Stimulated activated CD4-positive, alpha-beta T cell treated with anti-CD3 and anti-CD28 coated beads, Interleukin-1b, Interleukin-23, amount 100 ng/mL, for 24 hours (primary cell): ENCODE measurements around the gene LSM4.
A peak's percentile ranks its signal among the peaks of the same experiment; 100 is the strongest.

Experiments used
- DNase-seq, 4 experiments: peaks; one replicate each; pipeline ENCODE4 v3.0.0-alpha.2; 2020; ENCODE audit warnings: low read depth in 4 of 4, low spot score in 1 of 4

Gene LSM4

DNA sequence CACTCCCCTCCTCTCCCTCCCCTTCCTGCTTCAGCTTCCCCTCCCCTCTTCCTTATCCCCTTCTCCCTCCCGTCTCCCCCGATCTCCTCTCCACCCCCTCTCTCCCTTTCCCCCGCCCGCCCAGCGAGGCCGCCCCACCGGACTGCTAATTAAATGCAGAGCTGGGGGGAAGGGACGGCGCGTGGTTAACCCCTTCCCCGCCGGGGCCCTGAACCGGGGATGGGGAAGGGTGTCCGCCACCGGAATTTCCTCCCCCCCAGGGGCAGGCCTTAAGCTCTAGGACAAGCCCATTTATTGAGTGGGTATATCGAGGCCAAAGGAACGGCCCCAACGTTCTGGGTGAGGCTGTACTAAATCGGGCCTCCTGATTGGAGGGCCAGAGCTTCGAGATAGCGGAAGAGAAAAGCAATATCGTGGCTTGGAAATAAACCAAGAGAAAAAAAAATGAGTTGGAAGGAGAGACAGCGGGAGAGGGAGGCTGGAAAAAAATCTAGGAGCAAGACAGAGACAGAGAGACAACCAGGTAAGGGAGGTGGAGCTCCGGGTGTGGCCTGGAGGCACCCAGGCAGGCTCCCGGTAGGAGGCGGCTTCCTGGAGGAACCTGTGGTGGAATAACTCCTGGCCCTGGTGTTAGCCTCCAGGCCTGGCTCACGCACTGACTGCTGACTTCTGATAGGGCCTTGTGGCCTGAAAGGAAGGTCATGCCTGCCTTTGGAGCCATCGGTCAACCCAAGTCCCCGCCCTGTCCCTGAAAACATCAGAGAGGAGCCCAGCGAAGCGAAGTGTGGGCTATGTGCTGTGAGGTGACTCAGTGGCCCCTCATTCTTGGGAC, 29.9 kb downstream of the LSM4 start:
- DNase-seq = peak in 1 of 4 experiments; percentile 55

DNA sequence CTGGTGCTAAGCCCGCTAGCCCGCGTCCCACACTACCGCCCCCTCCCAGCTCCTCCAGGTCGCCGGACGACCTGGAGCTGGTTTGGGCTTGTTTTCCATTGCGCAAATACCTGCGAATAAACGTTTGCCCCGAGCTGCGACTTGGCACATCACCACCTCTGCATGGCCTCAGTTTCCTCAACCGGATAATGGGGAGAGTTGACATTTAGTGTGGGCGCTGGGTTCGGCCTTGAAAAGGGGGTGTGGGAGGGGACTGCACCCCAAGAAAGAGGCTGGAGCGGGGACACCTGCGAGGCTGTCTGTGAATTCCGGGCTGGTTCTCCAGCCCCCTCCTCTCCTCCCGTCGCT, 30.4 kb downstream of the LSM4 start:
- no peak for DNase-seq

DNA sequence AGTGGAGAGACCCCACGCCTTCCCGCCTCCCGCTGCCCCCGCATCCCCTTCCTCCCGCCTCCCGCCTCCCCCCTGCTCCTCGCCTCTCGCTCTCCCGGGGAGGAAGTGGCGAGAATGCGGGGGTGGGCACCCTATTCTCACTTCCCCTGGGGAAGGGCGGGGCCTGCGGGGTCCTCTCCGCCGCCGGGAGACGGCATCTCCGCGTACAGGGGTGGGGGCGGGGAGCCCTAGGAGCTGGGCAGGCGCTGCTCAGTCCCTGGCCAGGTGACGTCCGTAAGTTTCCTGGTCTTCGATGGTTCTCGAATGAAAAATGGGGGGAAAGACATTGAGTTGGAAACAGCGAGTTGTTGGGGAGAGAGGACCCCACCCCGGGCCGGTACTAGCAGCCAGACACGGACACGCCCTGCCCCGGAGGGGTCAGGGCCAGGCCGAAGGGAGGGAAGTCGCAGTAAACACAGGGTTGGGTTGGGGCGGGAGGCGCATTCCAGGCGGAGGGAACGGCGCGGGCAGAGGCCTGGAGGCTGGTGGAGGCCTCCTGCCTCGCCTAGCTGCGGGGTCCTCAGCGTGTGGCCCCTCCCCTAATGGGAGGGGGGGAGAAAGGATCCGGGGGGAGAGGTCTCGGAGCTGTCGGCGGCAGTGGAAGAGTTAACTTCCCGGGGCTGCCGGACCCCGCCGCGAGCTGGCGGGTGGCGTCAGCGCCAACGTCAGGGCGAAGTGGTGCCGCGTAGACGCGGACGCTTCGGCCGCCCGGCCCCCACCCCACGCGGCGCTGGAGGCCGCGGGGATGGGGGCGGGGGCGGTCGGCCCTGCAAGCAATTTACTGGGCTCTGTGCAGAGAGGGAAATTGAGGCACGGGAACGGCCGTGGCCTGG, 31.1 kb downstream of the LSM4 start:
- peak in 1 of 4 experiments; percentile 91 for DNase-seq

DNA sequence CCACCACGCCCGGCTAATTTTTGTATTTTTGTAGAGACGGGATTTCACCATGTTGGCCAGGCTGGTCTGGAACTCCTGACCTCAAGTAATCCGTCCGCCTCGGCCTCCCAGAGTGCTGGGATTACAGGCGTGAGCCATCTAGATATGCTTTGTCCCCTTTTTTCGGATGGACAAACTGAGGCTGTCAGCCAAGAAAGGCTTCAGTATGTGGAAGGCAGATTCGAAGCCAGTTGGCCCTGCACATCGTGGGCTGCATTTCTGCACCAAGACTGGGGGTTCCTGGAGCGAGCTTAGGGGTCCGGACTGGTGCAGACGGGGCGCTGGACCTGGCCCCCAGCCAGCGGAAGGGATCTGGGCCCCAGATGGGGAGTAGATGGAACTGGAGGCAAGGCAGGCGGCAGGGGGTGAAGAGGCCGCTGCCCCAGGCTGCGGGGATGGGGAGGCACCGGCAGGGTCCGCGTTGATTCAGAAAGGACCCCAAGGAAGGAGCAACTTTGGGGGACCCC, 31.8 kb downstream of the LSM4 start:
- DNase-seq = no peak

DNA sequence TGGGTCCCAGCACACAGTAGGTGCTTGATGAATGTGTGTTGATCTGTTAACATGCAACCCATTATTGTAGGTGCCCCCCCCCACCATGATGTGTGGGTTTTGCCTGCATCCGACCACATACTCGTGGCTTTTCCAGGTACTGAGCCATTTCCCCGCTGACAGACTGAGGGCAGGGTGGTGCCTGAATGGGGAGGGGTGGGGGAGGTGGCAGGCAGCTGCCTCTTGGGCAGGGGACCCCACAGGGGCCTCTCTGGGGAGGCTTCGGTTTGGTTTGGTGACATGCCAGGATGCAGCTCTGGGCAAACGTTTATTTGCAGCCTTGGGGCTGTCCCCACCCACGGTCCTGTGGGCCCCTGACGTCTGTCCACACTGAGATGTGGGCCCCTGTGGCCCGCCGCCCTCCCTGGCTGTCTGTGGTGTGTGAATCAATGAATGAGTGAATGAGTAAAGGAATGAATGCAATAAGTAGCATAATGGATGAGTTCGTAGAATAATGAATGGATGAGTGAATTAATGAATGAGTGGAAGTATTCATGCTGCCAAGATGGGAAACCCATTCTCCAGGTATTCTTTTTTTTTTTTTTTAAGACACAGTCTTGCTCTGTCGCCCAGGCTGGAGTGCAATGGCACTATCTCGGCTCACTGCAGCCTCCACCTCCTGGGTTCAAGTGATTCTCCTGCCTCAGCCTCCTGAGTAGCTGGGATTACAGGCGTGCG, 32.4 kb downstream of the LSM4 start:
- DNase-seq = peak; percentile 63 to 92 (median 70)

DNA sequence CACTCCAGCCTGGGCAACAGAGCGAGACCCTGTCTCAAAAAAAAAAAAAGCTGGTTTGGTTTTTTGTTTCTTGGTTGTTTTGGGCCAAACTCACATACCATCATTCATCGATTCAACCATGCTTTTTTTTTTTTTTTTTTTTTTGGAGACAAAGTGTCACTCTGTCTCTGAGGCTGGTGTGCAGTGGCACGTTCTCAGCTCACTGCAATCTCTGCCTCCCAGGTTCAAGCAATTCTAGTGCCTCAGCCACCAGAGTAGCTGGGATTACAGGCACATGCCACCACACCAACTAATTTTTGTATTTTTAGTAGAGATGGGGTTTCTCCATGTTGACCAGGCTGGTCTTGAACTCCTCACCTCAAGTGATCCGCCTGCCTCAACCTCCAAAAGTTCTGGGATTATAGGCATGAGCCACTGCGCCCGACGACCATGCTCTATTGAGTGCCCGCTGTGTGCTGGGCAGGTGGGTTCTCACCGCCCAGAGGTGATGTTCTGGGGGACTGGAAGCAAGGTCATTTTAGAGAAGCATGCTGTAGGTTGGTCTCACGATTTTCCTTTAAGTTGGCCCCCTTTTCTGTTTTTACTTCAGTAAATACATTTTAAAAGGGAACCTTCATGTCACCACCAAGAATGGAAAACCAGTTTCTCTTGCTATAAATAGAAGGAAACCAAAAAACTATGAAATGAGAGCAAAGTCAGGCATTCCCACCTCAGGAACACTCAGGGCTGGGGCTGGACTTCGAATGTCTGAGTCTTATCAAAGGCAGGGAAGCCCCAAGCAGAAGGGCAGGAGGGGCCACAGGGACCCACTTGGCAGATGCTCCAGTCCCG, 33.2 kb downstream of the LSM4 start:
- no peak for DNase-seq

DNA sequence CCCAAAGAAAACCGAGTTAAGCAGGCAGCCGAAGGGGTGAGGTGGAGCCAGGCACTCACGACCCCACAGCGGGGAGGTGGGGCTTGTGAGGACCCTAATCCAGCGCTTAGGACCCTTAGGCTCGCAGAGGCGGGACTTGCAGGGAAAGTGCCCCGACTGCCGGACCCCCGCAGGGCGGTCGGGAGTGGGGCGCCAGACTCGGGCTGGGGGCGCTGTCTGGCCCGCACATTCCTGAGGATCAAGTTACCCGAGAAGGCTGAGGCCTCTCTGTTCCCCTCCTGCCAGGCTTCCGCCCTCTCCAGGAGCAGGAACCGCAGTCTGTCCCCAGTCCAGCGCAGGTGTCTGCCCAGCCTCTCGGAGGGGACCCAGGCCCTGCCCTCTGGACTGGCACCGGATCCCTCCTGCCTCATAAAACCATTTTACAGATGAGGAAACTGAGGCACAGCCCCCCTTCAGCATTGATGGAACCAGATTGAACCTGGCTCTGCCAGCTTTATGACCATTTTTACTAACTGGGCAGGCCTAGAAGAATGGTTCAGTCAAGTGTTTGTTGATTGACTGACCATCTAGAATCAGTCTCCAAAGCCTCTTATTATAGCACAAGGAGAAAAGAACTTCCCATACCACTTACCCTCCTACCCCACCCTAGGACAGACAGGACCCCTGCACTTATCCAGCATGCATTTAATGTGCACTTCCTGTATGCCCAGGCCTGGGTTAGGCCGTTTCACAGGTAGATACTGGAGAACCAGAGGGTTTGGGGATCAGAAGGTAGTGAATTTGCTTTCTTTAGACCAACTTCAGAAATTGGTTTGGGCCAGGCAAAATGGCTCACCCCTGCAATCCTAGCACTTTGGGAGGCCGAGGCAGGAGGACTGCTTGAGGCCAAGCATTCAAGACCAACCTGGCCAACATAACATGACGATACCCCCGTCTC, 34.8 kb downstream of the LSM4 start:
- DNase-seq = no peak

DNA sequence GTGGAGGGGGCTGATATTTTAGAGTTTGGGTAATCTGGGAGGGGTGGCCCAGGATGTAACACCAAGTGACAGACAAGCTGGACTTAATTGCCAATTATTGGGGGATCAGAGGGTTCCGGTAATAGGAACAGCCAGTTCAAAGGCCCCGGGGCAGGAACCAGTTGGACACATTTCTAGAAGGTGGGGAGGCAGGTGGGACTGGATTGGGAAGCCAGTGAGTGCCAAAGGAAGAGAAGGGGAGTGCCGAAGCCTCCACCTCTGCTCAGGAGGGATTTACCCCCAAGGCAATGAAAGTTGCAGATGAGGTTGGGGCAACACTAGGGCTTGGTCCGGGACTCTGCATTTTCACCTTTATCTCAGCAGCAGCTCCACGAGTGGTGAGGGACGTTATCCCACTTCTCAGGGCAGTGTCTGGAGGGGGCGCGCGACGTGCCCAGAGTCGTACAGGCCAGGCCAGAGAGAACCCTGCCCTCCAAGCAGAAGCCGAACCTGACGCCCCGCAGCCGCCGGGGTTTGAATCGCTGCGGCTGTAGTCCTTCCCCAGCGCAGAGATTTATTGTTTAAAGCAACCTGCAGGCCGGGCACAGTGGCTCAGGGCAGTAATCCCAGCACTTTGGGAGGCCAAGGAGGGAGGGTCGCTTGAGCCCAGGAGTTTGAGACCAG, 35.8 kb downstream of the LSM4 start:
- DNase-seq = no peak

DNA sequence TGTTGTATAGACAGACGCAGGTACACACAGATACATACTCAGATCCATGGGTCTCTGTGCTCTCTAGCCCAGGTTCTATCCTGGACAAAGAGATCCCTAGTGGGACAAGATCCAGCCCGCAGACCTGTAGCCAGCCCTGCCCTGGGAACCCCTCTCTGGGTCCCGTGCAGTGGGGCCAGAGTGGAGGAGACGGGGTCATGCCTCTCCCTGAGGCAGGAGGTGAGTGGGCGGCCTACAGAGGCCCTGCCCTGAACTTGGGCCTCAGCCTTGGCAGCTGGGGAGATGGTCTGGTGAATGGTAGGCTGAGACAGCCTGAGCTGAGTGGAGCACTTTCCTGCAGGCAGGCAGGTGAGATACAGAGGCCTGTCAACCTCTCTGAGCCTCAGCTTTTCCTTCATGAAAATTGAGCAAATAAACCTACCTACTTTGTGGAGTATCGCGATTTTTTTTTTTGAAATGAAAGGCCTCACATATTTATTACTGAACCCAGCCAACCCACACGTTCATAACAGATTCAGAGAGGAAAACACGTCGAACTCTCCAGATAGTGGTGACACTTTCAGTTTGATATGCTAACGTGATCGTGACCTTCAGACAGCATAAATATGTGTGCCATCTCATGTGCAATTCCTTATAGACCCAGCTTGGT, 38.0 kb downstream of the LSM4 start:
- no peak for DNase-seq

DNA sequence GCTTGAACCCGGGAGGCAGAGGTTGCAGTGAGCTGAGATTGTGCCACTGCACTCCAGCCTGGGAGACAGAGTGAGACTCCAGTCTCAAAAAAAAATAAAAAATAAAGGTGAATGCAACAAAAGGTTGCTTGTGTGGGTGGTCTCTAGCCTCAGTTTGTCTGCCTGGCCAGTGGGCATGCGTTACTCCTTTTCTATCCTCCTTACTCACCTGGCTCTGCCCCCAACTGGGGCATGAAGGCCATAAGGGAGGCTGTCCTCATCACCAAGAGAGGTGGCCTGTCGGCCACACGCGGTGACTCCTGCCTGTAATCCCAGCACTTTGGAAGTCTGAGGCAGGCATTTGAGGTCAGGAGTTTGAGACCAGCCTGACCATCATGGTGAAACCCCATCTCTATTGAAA, 39.5 kb downstream of the LSM4 start:
- DNase-seq = no peak

DNA sequence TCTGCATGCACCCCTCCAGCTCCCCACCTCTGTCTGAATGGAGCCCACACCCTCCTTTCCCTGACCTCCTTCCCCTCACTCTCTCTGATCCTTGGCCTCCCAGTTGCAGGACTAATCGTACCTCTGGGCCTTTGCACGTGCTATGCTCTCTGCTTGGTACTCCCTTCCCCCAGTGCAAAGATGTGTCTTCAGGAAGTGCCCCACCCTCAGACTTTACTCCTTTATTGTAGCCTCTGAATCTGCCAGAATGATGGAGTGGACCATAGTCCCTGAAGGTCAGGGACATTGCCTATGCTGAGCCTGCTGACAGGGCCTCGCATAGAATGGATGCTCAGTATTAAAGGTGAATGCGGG, 40.1 kb downstream of the LSM4 start:
- DNase-seq = no peak

DNA sequence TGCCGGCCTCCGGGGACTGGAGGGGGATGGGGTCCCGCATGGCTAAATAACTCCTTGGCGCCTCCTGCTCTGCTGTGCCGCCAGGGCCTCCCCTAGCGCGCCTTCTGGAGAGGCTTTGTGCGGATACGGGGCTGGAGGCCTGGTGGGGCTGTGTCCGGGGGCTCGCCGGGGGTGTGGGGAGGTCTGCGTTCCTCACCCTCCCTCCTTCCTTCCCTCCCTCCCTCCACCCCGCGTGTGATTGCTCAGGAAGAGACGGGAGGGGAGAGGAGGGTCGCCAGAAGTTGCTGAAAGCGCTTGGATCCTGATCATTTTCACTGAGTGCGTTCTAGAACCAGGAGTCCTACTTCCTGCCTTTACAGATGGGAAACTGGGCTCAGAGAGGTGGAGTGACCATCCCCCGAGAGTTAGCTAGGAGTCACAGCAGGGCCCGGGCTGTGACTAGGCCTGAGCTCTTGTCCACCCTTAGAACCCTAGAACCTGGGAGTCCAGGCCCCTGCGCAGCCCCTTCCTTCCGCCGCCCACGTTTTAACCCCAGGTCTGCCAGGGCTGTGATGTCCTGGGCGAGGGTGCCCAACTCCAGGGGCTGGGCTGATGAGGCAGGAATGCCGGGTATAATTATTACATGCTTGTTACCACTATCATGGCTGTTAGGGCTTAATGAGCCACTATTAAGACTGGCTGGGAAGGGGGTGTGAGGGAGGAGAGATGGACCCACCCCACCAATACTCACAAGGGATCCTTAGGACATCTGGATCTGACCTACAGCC, 40.7 kb downstream of the LSM4 start:
- DNase-seq = no peak

DNA sequence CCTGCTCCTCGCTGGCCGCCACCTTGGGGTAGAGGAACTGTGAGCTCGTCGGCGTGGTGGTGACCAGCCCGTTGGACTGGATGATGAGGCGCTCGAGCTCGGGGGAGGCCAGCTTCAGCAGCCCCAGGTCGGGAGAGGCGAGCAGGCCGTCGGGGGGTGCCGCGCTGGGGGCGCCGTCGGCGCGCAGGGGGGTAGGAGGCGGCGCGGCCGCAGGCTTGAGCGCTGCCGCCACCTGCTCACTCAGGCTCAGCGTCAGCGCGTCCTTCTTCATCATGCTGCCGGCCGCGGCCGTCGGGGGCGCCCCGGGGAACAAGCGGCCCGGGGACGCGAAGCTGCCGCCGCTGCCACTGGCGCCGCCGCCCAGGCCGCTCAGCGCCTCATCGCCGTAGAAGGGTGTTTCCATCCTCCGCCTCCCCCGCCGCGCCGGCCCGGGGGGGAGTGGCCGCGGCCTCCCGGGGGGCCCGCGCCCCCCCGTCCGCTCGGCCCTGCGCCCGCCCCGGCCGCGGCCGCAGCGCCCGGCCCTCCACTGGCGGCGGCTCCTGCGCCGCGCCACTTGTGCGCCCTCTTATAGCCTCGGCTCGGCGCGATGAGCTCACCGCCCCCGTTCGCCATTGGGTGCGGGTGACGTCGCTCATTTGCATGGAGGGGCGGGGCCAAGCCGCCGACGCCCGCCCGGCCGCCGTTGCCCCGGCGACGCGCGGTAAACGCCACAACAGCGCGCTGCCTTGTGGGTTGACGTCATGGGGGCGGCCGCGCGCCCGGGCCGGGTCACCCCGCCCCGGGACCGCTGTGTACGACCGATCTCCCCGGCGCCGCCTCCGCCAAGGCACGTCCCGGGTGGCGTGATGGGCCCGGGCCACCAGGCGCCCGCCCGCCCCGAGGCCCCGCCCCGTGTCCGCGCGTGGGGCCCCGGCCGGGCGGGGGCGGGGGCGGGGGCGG, 41.5 kb downstream of the LSM4 start, which contains the start of gene JUND:
TSS of gene JUND (minus strand) at position 541 of the 939 bp plus-strand sequence. CDS start at position 403, 138 bp downstream.
- DNase-seq = peak; percentile 92 to 98 (median 94)

DNA sequence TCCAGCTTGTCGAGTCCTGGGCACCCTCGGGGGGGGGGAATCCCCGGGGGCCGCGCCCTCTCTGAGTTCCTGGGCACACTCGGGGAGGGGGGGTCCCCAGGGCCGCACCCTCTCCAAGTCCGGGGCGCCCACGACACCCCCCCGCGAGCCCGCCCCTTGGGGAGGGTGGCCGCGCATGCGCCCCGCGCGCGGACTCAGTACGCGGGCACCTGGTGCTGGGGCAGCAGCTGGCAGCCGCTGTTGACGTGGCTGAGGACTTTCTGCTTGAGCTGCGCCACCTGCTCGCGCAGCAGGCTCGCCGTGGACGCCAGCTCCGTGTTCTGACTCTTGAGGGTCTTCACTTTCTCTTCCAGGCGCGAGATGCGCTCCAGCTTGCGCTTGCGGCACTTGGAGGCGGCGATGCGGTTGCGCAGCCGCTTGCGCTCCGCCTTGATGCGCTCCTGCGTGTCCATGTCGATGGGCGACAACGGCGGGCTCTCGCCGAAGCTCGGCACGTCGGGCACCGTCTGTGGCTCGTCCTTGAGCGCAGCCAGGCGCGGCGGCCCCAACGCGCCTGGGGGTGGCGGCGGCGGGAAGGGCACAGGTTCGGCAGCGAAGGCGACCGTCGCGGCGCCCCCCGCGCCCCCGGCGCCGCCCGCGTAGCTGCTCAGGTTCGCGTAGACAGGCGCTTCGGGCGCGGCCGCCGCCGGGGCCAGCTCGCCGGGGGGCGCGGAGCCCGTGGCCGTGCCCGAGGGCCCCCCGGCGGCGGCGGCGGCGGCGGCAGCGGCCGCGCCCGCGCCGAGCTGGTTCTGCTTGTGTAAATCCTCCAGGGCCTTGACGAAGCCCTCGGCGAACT, 42.4 kb downstream of the LSM4 start:
- DNase-seq = peak in 2 of 4 experiments; percentile 60 to 67

DNA sequence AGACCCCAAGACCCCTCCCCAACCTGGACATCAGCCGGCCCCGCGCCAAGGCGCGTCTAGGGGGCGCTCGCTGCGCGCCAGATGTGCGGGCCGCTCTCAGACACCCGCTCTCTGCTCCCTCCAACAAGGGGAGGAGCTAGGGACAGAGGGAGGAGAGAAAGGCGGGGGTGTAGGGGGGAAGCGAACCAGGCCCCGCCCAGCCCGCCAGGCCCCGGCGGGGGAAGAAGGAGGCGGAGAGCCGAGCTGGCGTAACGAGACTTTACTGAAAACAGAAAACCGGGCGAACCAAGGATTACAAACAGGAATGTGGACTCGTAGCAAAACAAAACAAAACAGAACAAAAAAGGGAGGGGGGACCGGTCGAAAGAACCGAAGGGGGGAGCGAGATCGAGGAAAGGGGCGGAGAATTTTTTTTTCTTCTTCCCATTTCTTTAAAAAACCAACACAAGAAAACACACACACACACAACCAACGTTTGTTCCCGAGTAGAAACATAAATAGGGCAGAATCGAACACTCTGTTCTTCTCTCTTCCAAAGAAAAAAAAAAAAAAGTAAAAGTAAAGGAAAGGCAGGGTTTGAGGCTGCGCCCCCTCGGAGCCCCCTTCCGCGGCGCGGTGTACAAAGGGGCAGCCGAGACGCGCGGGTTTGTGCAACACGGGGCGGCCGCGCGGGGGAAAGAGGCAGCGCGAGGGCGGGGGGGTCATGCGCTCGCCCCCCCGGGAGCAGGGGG, 43.2 kb downstream of the LSM4 start:
- peak; percentile 71 to 89 (median 80) for DNase-seq
